ENCODE measurements around the gene DDX31. TPM values are rescaled to one million over a fixed set of nuclear protein-coding genes. Genes with fewer than 3 reads are reported as not detected.

The DDX31 gene
- total RNA-seq, 1 experiment from 2014 or later, result 26.2 TPM

DNA sequence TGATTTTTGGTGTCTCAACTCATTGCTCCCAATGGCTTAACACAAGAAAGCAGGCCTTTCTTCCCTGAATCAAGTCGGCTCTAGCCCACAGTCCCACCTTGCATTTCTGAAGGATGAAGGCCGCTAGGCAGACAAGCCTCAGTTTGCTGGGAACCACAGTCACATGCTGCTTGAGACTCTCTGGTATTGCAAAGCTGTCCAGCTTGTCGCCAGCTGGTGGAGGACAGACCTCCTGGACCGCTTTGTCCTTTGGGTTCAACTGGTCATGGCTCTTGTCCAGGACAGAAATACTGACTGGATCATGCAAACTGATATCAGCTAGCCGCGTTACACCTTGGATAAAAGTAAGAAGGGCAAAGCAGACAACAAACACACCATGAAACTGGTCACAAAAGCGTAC lies 23.1 kb downstream of the DDX31 start:
- ChIA-PET POLR2A (no interaction called here), CTCF (no interaction called here)
- no peak for ATAC-seq
- TF ChIP-seq, protein P1, sequence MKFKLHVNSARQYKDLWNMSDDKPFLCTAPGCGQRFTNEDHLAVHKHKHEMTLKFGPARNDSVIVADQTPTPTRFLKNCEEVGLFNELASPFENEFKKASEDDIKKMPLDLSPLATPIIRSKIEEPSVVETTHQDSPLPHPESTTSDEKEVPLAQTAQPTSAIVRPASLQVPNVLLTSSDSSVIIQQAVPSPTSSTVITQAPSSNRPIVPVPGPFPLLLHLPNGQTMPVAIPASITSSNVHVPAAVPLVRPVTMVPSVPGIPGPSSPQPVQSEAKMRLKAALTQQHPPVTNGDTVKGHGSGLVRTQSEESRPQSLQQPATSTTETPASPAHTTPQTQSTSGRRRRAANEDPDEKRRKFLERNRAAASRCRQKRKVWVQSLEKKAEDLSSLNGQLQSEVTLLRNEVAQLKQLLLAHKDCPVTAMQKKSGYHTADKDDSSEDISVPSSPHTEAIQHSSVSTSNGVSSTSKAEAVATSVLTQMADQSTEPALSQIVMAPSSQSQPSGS (CRISPR knock-in tag; IDR thresholded peaks at IDR 0.05; ENCODE audit: borderline replicate concordance, low read depth), result no peak
- TF ChIP-seq IRF2 (CRISPR knock-in tag; IDR thresholded peaks at IDR 0.05; ENCODE audit: borderline replicate concordance, low read depth) (no peak), TEAD1 (CRISPR knock-in tag; IDR thresholded peaks at IDR 0.05) (no peak)
- TF ChIP-seq, protein P2, sequence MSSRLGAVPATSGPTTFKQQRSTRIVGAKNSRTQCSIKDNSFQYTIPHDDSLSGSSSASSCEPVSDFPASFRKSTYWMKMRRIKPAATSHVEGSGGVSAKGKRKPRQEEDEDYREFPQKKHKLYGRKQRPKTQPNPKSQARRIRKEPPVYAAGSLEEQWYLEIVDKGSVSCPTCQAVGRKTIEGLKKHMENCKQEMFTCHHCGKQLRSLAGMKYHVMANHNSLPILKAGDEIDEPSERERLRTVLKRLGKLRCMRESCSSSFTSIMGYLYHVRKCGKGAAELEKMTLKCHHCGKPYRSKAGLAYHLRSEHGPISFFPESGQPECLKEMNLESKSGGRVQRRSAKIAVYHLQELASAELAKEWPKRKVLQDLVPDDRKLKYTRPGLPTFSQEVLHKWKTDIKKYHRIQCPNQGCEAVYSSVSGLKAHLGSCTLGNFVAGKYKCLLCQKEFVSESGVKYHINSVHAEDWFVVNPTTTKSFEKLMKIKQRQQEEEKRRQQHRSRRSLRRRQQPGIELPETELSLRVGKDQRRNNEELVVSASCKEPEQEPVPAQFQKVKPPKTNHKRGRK (CRISPR knock-in tag; IDR thresholded peaks at IDR 0.05; ENCODE audit: borderline replicate concordance), result no peak
- TF ChIP-seq, protein P3, sequence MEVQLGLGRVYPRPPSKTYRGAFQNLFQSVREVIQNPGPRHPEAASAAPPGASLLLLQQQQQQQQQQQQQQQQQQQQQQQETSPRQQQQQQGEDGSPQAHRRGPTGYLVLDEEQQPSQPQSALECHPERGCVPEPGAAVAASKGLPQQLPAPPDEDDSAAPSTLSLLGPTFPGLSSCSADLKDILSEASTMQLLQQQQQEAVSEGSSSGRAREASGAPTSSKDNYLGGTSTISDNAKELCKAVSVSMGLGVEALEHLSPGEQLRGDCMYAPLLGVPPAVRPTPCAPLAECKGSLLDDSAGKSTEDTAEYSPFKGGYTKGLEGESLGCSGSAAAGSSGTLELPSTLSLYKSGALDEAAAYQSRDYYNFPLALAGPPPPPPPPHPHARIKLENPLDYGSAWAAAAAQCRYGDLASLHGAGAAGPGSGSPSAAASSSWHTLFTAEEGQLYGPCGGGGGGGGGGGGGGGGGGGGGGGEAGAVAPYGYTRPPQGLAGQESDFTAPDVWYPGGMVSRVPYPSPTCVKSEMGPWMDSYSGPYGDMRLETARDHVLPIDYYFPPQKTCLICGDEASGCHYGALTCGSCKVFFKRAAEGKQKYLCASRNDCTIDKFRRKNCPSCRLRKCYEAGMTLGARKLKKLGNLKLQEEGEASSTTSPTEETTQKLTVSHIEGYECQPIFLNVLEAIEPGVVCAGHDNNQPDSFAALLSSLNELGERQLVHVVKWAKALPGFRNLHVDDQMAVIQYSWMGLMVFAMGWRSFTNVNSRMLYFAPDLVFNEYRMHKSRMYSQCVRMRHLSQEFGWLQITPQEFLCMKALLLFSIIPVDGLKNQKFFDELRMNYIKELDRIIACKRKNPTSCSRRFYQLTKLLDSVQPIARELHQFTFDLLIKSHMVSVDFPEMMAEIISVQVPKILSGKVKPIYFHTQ (CRISPR knock-in tag; IDR thresholded peaks at IDR 0.05), result no peak
- no peaks in the 10 kb centered on the region for H3K27me3 Mint-ChIP-seq (ENCODE audit: low read depth)
- DNase-seq (ENCODE audit: low spot score), result no peak
- no peaks in the 10 kb centered on the region for H3K4me1 Mint-ChIP-seq
- H3K36me3 Mint-ChIP-seq, result peaks cover 70% of the 10 kb centered on the region
- H3K4me3 Mint-ChIP-seq, result no peak overlapping the region
- no peak overlapping the region for H3K27ac Mint-ChIP-seq
- H3K9me3 Mint-ChIP-seq, result no peaks in the 10 kb centered on the region

DNA sequence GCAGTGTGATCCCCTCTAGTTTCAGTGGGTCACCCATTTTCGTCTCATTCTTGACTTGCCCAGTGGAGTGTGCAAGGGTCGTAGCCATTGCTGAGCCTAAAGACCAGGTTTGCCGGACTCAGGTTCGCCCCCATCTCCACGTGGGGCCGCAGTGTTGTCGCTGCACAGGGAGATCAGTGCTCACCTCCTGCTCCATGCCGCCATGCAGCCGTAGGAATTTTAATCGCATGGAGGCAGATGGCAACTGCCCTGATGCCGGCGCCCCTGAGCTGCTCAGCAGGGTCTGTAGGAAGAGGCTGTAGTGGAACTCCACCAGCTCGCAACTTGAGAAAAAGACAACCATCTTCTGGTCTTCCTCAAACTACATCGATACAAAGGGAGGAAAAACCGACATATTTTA lies 24.1 kb downstream of the DDX31 start:
- Mint-ChIP-seq H3K4me1 (no peaks in the 10 kb centered on the region), H3K27me3 (ENCODE audit: low read depth) (no peaks in the 10 kb centered on the region), H3K4me3 (no peak overlapping the region), H3K27ac (no peak overlapping the region), H3K9me3 (no peaks in the 10 kb centered on the region), H3K36me3 (peaks cover 78% of the 10 kb centered on the region)
- ATAC-seq (no peak), DNase-seq (ENCODE audit: low spot score) (no peak)
- CTCF ChIA-PET, result no interaction called here
- TF ChIP-seq NFE2L1 (CRISPR knock-in tag; IDR thresholded peaks at IDR 0.05), result no peak
- TF ChIP-seq, protein P4, sequence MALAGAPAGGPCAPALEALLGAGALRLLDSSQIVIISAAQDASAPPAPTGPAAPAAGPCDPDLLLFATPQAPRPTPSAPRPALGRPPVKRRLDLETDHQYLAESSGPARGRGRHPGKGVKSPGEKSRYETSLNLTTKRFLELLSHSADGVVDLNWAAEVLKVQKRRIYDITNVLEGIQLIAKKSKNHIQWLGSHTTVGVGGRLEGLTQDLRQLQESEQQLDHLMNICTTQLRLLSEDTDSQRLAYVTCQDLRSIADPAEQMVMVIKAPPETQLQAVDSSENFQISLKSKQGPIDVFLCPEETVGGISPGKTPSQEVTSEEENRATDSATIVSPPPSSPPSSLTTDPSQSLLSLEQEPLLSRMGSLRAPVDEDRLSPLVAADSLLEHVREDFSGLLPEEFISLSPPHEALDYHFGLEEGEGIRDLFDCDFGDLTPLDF (CRISPR knock-in tag; IDR thresholded peaks at IDR 0.05), result no peak
- no peak for TF ChIP-seq TEAD4 (CRISPR knock-in tag; IDR thresholded peaks at IDR 0.05)
- TF ChIP-seq ZNF416 (CRISPR knock-in tag; IDR thresholded peaks at IDR 0.05), result no peak
- TF ChIP-seq CREM (CRISPR knock-in tag; IDR thresholded peaks at IDR 0.05), result no peak
- TF ChIP-seq FOXP1 (CRISPR knock-in tag; IDR thresholded peaks at IDR 0.05; ENCODE audit: borderline replicate concordance), result no peak
- no peak for TF ChIP-seq ZNF232 (CRISPR knock-in tag; IDR thresholded peaks at IDR 0.05)
- POLR2A ChIA-PET, result no interaction called here

DNA sequence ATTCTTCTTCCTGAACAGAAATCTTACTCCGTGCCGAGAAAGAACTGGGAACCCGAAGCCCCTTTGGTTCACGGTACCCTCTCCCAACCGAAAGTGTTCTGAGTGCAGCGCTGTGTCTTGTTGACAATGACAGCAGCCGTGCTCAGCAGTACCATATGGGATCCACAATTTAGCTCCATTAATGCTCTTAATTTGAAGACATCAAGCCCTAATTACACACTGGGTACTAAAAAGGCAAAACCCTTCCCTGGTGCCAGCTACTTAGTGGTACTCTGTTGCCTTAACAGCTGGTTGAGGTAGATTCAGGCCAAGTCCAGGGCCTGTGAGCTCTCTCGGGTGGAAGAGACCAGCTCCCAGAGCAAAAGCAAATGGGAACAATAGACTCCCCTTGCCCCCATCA lies 24.5 kb downstream of the DDX31 start:
- POLR2A ChIA-PET, result no interaction called here
- CTCF ChIA-PET, result no interaction called here
- DNase-seq (ENCODE audit: low spot score) (no peak), ATAC-seq (no peak)
- Mint-ChIP-seq H3K9me3 (no peaks in the 10 kb centered on the region), H3K4me1 (no peaks in the 10 kb centered on the region), H3K27me3 (ENCODE audit: low read depth) (no peaks in the 10 kb centered on the region), H3K4me3 (no peak overlapping the region), H3K27ac (peak overlapping the region; percentile 71), H3K36me3 (peaks cover 75% of the 10 kb centered on the region)
- TF ChIP-seq, protein P5, sequence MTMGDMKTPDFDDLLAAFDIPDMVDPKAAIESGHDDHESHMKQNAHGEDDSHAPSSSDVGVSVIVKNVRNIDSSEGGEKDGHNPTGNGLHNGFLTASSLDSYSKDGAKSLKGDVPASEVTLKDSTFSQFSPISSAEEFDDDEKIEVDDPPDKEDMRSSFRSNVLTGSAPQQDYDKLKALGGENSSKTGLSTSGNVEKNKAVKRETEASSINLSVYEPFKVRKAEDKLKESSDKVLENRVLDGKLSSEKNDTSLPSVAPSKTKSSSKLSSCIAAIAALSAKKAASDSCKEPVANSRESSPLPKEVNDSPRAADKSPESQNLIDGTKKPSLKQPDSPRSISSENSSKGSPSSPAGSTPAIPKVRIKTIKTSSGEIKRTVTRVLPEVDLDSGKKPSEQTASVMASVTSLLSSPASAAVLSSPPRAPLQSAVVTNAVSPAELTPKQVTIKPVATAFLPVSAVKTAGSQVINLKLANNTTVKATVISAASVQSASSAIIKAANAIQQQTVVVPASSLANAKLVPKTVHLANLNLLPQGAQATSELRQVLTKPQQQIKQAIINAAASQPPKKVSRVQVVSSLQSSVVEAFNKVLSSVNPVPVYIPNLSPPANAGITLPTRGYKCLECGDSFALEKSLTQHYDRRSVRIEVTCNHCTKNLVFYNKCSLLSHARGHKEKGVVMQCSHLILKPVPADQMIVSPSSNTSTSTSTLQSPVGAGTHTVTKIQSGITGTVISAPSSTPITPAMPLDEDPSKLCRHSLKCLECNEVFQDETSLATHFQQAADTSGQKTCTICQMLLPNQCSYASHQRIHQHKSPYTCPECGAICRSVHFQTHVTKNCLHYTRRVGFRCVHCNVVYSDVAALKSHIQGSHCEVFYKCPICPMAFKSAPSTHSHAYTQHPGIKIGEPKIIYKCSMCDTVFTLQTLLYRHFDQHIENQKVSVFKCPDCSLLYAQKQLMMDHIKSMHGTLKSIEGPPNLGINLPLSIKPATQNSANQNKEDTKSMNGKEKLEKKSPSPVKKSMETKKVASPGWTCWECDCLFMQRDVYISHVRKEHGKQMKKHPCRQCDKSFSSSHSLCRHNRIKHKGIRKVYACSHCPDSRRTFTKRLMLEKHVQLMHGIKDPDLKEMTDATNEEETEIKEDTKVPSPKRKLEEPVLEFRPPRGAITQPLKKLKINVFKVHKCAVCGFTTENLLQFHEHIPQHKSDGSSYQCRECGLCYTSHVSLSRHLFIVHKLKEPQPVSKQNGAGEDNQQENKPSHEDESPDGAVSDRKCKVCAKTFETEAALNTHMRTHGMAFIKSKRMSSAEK (CRISPR knock-in tag; IDR thresholded peaks at IDR 0.05; ENCODE audit: borderline replicate concordance), result no peak
- TF ChIP-seq, protein P6, sequence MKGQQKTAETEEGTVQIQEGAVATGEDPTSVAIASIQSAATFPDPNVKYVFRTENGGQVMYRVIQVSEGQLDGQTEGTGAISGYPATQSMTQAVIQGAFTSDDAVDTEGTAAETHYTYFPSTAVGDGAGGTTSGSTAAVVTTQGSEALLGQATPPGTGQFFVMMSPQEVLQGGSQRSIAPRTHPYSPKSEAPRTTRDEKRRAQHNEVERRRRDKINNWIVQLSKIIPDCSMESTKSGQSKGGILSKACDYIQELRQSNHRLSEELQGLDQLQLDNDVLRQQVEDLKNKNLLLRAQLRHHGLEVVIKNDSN (CRISPR knock-in tag; IDR thresholded peaks at IDR 0.05), result no peak
- no peak for TF ChIP-seq GTF2I (CRISPR knock-in tag; conservative IDR thresholded peaks at IDR 0.05)
- no peak for TF ChIP-seq TEAD1 (CRISPR knock-in tag; IDR thresholded peaks at IDR 0.05)
- TF ChIP-seq, protein P7, sequence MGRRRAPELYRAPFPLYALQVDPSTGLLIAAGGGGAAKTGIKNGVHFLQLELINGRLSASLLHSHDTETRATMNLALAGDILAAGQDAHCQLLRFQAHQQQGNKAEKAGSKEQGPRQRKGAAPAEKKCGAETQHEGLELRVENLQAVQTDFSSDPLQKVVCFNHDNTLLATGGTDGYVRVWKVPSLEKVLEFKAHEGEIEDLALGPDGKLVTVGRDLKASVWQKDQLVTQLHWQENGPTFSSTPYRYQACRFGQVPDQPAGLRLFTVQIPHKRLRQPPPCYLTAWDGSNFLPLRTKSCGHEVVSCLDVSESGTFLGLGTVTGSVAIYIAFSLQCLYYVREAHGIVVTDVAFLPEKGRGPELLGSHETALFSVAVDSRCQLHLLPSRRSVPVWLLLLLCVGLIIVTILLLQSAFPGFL (CRISPR knock-in tag; IDR thresholded peaks at IDR 0.05; ENCODE audit: borderline replicate concordance), result no peak
- TF ChIP-seq ZNF423 (CRISPR knock-in tag; IDR thresholded peaks at IDR 0.05), result no peak
- TF ChIP-seq, protein P8, sequence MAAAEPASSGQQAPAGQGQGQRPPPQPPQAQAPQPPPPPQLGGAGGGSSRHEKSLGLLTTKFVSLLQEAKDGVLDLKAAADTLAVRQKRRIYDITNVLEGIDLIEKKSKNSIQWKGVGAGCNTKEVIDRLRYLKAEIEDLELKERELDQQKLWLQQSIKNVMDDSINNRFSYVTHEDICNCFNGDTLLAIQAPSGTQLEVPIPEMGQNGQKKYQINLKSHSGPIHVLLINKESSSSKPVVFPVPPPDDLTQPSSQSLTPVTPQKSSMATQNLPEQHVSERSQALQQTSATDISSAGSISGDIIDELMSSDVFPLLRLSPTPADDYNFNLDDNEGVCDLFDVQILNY (CRISPR knock-in tag; IDR thresholded peaks at IDR 0.05), result no peak

All from WTC11 (cell line).